Measurements from ENCODE around the gene TSSK3.
A peak's percentile ranks its signal among the peaks of the same experiment; 100 is the strongest.
"Not testable (repeated sequence)": the region's sequence is repeated elsewhere in the genome, so short reads cannot be mapped to it uniquely, and the experiment has no call there.

Gene TSSK3

DNA sequence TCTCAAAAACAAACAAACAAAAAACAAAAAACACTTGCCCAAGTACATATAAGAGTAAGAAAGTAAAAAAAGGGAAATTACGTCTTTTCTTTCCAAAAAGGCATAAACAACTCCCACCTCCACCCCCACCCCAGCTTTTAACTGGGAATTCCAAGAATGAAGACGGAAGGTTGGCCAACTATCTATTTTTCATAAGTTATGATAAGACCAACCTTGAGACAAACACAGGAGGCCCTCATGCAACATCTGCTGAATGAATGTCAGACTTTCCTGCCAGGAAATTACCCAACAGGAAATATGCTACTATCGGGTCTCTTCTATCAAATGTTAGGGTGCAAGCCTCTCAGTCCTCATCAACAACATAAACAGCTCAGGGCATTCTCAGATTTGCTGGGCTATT is 30.0 kb downstream of the TSSK3 start:
- TF ChIP-seq, protein P1, sequence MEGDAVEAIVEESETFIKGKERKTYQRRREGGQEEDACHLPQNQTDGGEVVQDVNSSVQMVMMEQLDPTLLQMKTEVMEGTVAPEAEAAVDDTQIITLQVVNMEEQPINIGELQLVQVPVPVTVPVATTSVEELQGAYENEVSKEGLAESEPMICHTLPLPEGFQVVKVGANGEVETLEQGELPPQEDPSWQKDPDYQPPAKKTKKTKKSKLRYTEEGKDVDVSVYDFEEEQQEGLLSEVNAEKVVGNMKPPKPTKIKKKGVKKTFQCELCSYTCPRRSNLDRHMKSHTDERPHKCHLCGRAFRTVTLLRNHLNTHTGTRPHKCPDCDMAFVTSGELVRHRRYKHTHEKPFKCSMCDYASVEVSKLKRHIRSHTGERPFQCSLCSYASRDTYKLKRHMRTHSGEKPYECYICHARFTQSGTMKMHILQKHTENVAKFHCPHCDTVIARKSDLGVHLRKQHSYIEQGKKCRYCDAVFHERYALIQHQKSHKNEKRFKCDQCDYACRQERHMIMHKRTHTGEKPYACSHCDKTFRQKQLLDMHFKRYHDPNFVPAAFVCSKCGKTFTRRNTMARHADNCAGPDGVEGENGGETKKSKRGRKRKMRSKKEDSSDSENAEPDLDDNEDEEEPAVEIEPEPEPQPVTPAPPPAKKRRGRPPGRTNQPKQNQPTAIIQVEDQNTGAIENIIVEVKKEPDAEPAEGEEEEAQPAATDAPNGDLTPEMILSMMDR (IDR thresholded peaks at IDR 0.05; ENCODE audit: borderline replicate concordance, insufficient read depth, low read depth, low read length) = no peak
- H3K4me3 ChIP-seq (ENCODE audit: low read depth, low read length) = no peak overlapping the region

DNA sequence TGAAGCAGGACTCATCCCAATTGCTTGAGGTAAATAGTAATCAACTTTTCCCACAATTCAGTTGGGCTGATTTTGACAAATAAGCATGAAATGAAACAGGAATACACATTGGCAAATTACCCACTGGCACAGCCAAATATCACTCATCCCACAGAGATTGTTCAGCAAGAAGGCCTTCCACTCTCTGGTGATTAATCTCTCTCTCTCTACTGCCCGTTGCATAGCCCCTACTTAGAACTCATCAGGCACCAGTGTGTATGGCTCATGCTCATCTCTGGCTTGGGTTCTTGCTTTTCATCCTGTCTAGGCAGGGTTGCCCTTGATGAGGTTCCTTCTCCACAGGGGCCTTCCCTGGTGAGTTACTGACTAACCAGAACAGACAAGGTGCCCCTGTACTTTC is 30.8 kb downstream of the TSSK3 start:
- H3K4me3 ChIP-seq (ENCODE audit: low read depth, low read length) = no peak overlapping the region
- TF ChIP-seq, protein P1 (IDR thresholded peaks at IDR 0.05; ENCODE audit: borderline replicate concordance, insufficient read depth, low read depth, low read length) = no peak

DNA sequence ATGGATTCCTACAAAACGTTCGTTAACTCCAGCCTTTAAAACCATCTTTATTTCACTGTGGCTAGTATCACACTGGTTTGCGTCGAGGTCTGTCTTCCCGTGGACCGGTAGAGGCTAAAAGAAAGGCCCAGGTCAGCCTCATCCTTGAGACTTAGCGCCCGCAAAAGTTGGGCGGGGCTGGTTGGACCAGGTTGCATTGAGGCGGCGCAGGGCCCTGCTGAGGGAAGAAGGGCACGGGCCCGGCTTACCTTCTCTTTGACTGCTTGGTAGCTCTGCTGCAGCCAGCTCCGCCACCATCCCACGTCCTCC is 31.4 kb downstream of the TSSK3 start:
- TF ChIP-seq, protein P1 (IDR thresholded peaks at IDR 0.05; ENCODE audit: borderline replicate concordance, insufficient read depth, low read depth, low read length) = no peak
- H3K4me3 ChIP-seq (ENCODE audit: low read depth, low read length) = peak overlapping the region; percentile 89

DNA sequence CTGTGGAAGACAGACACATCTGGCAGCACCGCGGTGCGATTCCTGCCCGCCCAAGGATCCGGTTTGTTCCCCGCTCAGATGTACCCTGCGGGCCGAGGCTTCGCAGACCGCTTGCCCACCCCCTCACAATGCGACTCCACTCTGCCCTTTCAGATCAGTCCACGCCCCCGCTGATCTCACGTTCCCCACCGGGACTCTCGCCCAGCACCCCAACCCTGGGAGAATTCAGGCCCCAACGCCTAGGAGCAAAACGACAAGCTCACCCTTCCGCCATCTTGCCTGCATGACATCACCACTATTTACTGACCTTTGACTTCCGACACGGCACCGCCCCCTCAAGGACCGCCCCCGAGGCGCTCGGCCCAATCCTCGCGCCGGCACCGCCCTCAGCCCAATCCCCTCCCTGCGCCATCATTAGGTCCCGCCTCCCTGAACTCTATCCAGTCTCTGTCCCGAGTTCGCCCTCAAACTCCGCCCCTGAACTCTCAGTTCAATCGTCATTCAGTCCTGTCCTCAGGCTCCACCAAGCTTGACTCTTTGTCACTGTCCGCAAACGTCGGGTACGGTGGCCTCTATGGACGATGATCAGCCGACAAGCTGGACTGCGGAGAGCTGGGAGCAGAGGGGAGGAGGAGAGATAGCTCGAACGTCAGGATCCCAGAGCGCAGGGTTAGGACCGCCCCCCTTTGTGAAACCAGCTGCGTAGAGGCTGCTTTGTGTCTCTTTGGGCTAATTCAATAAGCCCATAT is 32.0 kb downstream of the TSSK3 start, which contains the start of gene BSDC1:
BSDC1 (minus strand) TSS at position 301 of the 749 bp plus-strand sequence; CDS start at position 274, 27 bp downstream.
- H3K4me3 ChIP-seq (ENCODE audit: low read depth, low read length) = peak within 1 kb of the TSS; percentile 89
- TF ChIP-seq, protein P1 (IDR thresholded peaks at IDR 0.05; ENCODE audit: borderline replicate concordance, insufficient read depth, low read depth, low read length) = no peak

DNA sequence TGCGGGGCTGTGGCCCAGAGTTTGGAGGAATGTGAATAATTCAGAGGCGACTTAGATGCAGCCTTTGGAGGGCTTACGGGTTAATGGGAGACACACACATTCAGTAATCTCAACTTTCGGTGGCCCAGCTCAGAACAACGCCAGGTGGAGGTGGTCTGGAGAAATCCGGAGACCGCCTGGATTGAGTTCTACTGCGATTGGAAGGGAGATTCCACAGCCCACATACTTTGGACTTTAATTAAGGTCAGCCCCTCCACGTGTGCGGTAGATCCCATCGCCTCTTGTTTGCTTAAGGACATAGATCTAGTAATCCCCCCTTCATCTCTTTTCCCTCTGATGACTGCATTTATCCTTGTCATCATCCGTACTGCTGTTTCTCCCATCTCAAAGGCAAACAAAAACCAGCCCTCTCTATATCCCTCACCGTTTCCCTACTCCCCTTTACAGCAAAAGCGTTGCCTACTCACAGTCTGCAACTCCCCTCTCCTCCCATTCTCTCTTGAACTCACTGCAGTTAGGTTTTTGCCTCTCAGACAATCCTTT is 32.6 kb downstream of the TSSK3 start:
- TF ChIP-seq, protein P1 (IDR thresholded peaks at IDR 0.05; ENCODE audit: borderline replicate concordance, insufficient read depth, low read depth, low read length) = no peak
- H3K4me3 ChIP-seq (ENCODE audit: low read depth, low read length) = peak overlapping the region; percentile 89

DNA sequence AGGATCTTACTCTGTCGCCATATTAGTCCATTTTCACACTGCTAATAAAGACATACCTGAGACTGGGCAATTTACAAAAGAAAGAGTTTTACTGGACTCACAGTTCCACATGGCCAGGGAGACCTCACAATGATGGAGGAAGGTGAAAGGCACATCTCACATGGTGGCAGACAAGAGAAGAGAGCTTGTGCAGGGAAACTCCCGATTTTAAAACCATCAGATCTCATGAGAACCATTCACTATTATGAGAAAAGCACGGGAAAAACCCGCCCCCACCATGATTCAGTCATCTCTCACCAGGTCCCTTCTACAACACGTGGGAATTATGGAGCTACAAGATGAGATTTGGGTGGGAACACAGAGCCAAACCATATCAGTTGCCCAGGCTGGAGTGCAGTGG is 34.2 kb downstream of the TSSK3 start:
- not testable (repeated sequence) for H3K4me3 ChIP-seq (ENCODE audit: low read depth, low read length)

DNA sequence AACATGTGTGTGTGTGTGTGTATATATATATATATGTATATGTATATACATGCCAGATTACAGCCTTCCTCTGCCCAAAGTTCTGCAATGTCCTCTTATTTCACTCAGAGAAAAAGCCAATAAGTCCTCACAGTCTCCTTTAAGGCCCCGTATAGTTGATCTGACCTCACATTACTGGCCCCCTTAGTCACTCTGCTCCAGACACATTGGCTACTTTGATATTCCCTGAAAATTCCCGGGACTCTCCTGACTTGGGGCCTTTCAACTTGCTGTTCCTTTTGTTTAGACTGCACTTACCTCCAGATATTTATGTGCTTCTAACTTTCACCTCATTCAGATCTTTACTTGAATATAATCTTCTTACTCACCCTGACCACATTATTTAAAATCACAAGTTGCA is 36.1 kb downstream of the TSSK3 start:
- no peak overlapping the region for H3K4me3 ChIP-seq (ENCODE audit: low read depth, low read length)
- TF ChIP-seq, protein P1 (IDR thresholded peaks at IDR 0.05; ENCODE audit: borderline replicate concordance, insufficient read depth, low read depth, low read length) = no peak
